ENCODE data around the gene IPO11. TPM values are rescaled to one million over a fixed set of nuclear protein-coding genes. Genes with fewer than 3 reads are reported as not detected.

IPO11 gene
- total and polyA plus RNA-seq, 2 of the 13 experiments (the other 11 are each of a cell fraction or from before 2014, with no cell fraction given): 13.9 to 24.4 TPM

DNA sequence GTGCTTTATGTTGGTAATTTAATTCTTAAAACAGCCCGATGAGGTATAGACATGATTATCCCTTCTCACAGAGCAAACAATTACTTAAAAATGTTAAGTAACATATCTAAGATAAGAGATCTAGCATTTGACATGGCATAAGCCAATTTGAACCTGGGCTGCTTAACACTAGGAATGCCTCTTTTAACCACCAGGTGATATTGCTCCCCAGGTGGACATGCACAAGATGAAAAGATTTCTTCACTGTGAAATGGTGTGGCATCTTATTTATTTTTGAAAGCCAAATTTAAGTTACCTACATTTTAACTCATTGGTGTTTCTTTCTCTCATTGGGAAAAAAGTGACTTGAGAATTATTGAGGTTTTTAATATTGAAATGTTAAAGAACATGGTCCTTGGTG is 150.3 kb downstream of the IPO11 start (continued):
- TF ChIP-seq ZNF776 (CRISPR knock-in tag; IDR thresholded peaks at IDR 0.05) (no peak), REXO4 (CRISPR knock-in tag; IDR thresholded peaks at IDR 0.05; ENCODE audit: borderline replicate concordance) (no peak), ZBTB7B (CRISPR knock-in tag; IDR thresholded peaks at IDR 0.05) (no peak), ZNF570 (CRISPR knock-in tag; IDR thresholded peaks at IDR 0.05; ENCODE audit: borderline replicate concordance) (no peak), ZNF20 (CRISPR knock-in tag; IDR thresholded peaks at IDR 0.05) (no peak)
- TF ChIP-seq, protein P1, sequence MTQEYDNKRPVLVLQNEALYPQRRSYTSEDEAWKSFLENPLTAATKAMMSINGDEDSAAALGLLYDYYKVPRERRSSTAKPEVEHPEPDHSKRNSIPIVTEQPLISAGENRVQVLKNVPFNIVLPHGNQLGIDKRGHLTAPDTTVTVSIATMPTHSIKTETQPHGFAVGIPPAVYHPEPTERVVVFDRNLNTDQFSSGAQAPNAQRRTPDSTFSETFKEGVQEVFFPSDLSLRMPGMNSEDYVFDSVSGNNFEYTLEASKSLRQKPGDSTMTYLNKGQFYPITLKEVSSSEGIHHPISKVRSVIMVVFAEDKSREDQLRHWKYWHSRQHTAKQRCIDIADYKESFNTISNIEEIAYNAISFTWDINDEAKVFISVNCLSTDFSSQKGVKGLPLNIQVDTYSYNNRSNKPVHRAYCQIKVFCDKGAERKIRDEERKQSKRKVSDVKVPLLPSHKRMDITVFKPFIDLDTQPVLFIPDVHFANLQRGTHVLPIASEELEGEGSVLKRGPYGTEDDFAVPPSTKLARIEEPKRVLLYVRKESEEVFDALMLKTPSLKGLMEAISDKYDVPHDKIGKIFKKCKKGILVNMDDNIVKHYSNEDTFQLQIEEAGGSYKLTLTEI (CRISPR knock-in tag; conservative IDR thresholded peaks at IDR 0.05): no peak

DNA sequence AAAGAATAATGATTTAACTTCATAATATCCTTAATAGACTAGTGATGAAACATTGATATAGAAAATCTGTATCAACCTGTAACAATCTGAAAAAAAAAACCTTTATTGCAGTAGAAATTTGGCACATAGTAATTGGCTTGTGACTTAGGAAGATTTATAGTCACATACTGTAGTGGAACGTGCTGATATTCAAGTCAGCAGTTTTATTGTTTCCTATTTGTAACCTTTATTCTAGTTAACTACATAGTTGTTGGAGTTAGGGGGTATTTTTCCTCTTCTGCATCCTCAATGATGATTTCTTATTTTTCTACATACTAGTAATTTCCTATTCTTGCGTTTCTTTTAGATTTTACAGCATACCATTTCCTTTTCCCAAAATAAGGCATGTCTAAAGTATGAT is 151.5 kb downstream of the IPO11 start:
- no peak for FAIRE-seq
- no peak for ATAC-seq
- Histone ChIP-seq H4K20me1 (ENCODE audit: insufficient read depth, low read length) (no peaks in the 10 kb centered on the region), H3K27me3 (ENCODE audit: control insufficient read depth in 1 of 2, insufficient read depth in 2 of 2, low read length in 2 of 2) (no peaks in the 10 kb centered on the region), H3K4me3 (replicated peaks in 1 of 3; ENCODE audit: insufficient read depth in 1 of 3, low read depth in 2 of 3, low read length in 3 of 3) (no peak overlapping the region), H3K79me2 (ENCODE audit: insufficient read depth, low read length) (no peaks in the 10 kb centered on the region), H3K4me1 (ENCODE audit: insufficient read depth, low read length) (no peaks in the 10 kb centered on the region), H3K9me3 (ENCODE audit: low read length) (peaks cover 5% of the 10 kb centered on the region; the same call in 1 of the 2 replicates), H3K36me3 (replicated peaks in 1 of 2; ENCODE audit: control insufficient read depth in 1 of 2, insufficient read depth in 2 of 2, low read length in 2 of 2) (peaks cover 5 to 29% of the 10 kb centered on the region in 2 experiments; a peak in 4 of 5 replicates), H3K4me2 (ENCODE audit: low read depth, low read length) (no peak overlapping the region), H3K27ac (ENCODE audit: extremely low read length, insufficient read depth, low read length) (no peak overlapping the region), H3K9ac (ENCODE audit: insufficient read depth, low read depth, low read length) (no peak overlapping the region), H2AFZ (ENCODE audit: low read length) (no peak overlapping the region)
- ChIA-PET POLR2A (no interaction called here), CTCF (ENCODE audit: low intra/inter-chr PET ratio, low total read pairs) (no interaction called here)
- DNase-seq (ENCODE audit: low spot score): no peak
- intact Hi-C loops (cut with micrococcal nuclease; ENCODE audit: unreplicated experiment): no loop called here
- 97% methylated on average over 2 of the region's 2 CpGs for WGBS (ENCODE audit: low lambda C conversion rate)
- in situ Hi-C loops (cut with HindIII; ENCODE audit: extremely low pct_ligation_motif_present, low pct_unique_long_range_greater_than_20kb): no loop called here
- BruUV-seq (replicated peaks): no TSS peak
- TF ChIP-seq HOXA7 (CRISPR knock-in tag; IDR thresholded peaks at IDR 0.05) (no peak), ZNF607 (CRISPR knock-in tag; IDR thresholded peaks at IDR 0.05; ENCODE audit: borderline replicate concordance) (no peak), SALL1 (CRISPR knock-in tag; IDR thresholded peaks at IDR 0.05) (no peak), ZFAT (CRISPR knock-in tag; conservative IDR thresholded peaks at IDR 0.05) (no peak), RXRB (CRISPR knock-in tag; IDR thresholded peaks at IDR 0.05; ENCODE audit: borderline replicate concordance) (no peak), ZNF773 (CRISPR knock-in tag; IDR thresholded peaks at IDR 0.05; ENCODE audit: borderline replicate concordance) (no peak), ZNF350 (CRISPR knock-in tag; IDR thresholded peaks at IDR 0.05; ENCODE audit: borderline replicate concordance, low read depth) (no peak), ZNF251 (CRISPR knock-in tag; IDR thresholded peaks at IDR 0.05) (no peak), NCOA2 (CRISPR knock-in tag; IDR thresholded peaks at IDR 0.05) (no peak), ZNF253 (CRISPR knock-in tag; IDR thresholded peaks at IDR 0.05; ENCODE audit: borderline replicate concordance) (no peak), RARA (CRISPR knock-in tag; IDR thresholded peaks at IDR 0.05) (no peak)
- TF ChIP-seq, protein P2, sequence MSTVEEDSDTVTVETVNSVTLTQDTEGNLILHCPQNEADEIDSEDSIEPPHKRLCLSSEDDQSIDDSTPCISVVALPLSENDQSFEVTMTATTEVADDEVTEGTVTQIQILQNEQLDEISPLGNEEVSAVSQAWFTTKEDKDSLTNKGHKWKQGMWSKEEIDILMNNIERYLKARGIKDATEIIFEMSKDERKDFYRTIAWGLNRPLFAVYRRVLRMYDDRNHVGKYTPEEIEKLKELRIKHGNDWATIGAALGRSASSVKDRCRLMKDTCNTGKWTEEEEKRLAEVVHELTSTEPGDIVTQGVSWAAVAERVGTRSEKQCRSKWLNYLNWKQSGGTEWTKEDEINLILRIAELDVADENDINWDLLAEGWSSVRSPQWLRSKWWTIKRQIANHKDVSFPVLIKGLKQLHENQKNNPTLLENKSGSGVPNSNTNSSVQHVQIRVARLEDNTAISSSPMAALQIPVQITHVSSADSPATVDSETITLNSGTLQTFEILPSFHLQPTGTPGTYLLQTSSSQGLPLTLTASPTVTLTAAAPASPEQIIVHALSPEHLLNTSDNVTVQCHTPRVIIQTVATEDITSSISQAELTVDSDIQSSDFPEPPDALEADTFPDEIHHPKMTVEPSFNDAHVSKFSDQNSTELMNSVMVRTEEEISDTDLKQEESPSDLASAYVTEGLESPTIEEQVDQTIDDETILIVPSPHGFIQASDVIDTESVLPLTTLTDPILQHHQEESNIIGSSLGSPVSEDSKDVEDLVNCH (CRISPR knock-in tag; IDR thresholded peaks at IDR 0.05): no peak
- TF ChIP-seq, protein P3, sequence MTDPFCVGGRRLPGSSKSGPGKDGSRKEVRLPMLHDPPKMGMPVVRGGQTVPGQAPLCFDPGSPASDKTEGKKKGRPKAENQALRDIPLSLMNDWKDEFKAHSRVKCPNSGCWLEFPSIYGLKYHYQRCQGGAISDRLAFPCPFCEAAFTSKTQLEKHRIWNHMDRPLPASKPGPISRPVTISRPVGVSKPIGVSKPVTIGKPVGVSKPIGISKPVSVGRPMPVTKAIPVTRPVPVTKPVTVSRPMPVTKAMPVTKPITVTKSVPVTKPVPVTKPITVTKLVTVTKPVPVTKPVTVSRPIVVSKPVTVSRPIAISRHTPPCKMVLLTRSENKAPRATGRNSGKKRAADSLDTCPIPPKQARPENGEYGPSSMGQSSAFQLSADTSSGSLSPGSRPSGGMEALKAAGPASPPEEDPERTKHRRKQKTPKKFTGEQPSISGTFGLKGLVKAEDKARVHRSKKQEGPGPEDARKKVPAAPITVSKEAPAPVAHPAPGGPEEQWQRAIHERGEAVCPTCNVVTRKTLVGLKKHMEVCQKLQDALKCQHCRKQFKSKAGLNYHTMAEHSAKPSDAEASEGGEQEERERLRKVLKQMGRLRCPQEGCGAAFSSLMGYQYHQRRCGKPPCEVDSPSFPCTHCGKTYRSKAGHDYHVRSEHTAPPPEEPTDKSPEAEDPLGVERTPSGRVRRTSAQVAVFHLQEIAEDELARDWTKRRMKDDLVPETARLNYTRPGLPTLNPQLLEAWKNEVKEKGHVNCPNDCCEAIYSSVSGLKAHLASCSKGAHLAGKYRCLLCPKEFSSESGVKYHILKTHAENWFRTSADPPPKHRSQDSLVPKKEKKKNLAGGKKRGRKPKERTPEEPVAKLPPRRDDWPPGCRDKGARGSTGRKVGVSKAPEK (CRISPR knock-in tag; IDR thresholded peaks at IDR 0.05; ENCODE audit: borderline replicate concordance): no peak

Data from HepG2 (cell line).